Ishikawa (cell line): ENCODE measurements around the gene PKD1.

Source experiments
- CEBPB ChIP-seq: IDR thresholded peaks from 2 replicates; pipeline ENCODE4 v1.6.1; 2012
- CREB1 ChIP-seq: IDR thresholded peaks from 2 replicates; pipeline ENCODE4 v1.6.1; 2012; ENCODE audit warnings: low read depth
- EGR1 ChIP-seq: IDR thresholded peaks from 2 replicates; pipeline ENCODE4 v1.6.1; 2012
- EP300 ChIP-seq: IDR thresholded peaks from 2 replicates; pipeline ENCODE4 v1.6.1; 2012; ENCODE audit warnings: borderline replicate concordance
- FOXM1 ChIP-seq: IDR thresholded peaks from 2 replicates; pipeline ENCODE4 v1.6.1; 2012; ENCODE audit warnings: low read depth, borderline replicate concordance
- NFIC ChIP-seq: IDR thresholded peaks from 2 replicates; pipeline ENCODE4 v1.6.1; 2012
- RAD21 ChIP-seq: IDR thresholded peaks from 2 replicates; pipeline ENCODE4 v1.6.1; 2012; ENCODE audit warnings: low read depth
- TAF1 ChIP-seq: IDR thresholded peaks from 2 replicates; pipeline ENCODE4 v1.6.1; 2012; ENCODE audit warnings: low read depth, mild to moderate bottlenecking
- TCF12 ChIP-seq: IDR thresholded peaks from 2 replicates; pipeline ENCODE4 v1.6.1; 2012; ENCODE audit warnings: low read depth
- TEAD4 ChIP-seq: IDR thresholded peaks from 2 replicates; pipeline ENCODE4 v1.6.1; 2012
- YY1 ChIP-seq: IDR thresholded peaks from 2 replicates; pipeline ENCODE4 v1.6.1; 2012; ENCODE audit warnings: low read depth
- ZBTB7A ChIP-seq: IDR thresholded peaks from 2 replicates; pipeline ENCODE4 v1.6.1; 2012; ENCODE audit warnings: low read depth
- TF ChIP-seq, protein P1 (sequence below): IDR thresholded peaks from 2 replicates; pipeline ENCODE4 v1.6.1; 2012
- TF ChIP-seq, protein P2 (sequence below): IDR thresholded peaks from 2 replicates; pipeline ENCODE4 v1.6.1; 2012; ENCODE audit warnings: low read depth, mild to moderate bottlenecking
- TF ChIP-seq, protein P3 (sequence below): IDR thresholded peaks from 2 replicates; pipeline ENCODE4 v1.6.1; 2012

The PKD1 gene

DNA sequence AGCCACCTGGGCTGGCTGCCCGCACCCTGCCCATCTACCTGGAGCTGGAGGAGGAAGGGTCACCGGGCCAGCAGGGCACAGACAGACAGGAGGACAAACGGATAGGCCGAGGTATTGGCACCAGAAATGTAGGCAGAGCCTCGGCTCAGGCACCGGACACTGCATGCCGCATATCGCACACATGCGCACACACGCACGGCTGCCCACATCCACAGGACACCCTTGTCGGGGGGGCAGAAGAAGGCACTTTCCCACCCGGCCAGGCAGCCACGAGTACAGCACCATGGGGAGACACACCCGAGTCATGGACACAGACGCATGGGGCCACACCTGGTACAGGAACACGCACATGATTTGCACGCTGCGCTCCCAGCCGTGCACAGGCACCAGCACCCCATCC, 46.3 kb upstream of the PKD1 start:
- TF ChIP-seq EGR1: no peak
- TF ChIP-seq, protein P1, sequence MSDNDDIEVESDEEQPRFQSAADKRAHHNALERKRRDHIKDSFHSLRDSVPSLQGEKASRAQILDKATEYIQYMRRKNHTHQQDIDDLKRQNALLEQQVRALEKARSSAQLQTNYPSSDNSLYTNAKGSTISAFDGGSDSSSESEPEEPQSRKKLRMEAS: no peak
- TF ChIP-seq, protein P2, sequence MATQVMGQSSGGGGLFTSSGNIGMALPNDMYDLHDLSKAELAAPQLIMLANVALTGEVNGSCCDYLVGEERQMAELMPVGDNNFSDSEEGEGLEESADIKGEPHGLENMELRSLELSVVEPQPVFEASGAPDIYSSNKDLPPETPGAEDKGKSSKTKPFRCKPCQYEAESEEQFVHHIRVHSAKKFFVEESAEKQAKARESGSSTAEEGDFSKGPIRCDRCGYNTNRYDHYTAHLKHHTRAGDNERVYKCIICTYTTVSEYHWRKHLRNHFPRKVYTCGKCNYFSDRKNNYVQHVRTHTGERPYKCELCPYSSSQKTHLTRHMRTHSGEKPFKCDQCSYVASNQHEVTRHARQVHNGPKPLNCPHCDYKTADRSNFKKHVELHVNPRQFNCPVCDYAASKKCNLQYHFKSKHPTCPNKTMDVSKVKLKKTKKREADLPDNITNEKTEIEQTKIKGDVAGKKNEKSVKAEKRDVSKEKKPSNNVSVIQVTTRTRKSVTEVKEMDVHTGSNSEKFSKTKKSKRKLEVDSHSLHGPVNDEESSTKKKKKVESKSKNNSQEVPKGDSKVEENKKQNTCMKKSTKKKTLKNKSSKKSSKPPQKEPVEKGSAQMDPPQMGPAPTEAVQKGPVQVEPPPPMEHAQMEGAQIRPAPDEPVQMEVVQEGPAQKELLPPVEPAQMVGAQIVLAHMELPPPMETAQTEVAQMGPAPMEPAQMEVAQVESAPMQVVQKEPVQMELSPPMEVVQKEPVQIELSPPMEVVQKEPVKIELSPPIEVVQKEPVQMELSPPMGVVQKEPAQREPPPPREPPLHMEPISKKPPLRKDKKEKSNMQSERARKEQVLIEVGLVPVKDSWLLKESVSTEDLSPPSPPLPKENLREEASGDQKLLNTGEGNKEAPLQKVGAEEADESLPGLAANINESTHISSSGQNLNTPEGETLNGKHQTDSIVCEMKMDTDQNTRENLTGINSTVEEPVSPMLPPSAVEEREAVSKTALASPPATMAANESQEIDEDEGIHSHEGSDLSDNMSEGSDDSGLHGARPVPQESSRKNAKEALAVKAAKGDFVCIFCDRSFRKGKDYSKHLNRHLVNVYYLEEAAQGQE: no peak
- TF ChIP-seq RAD21: no peak
- TF ChIP-seq CEBPB: no peak
- TF ChIP-seq EP300: no peak
- TF ChIP-seq, protein P3, sequence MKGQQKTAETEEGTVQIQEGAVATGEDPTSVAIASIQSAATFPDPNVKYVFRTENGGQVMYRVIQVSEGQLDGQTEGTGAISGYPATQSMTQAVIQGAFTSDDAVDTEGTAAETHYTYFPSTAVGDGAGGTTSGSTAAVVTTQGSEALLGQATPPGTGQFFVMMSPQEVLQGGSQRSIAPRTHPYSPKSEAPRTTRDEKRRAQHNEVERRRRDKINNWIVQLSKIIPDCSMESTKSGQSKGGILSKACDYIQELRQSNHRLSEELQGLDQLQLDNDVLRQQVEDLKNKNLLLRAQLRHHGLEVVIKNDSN: no peak
- no peak for TF ChIP-seq CREB1
- no peak for TF ChIP-seq TEAD4
- TF ChIP-seq TCF12: no peak
- no peak for TF ChIP-seq NFIC
- TF ChIP-seq TAF1: no peak
- TF ChIP-seq ZBTB7A: no peak
- no peak for TF ChIP-seq FOXM1
- TF ChIP-seq YY1: no peak

DNA sequence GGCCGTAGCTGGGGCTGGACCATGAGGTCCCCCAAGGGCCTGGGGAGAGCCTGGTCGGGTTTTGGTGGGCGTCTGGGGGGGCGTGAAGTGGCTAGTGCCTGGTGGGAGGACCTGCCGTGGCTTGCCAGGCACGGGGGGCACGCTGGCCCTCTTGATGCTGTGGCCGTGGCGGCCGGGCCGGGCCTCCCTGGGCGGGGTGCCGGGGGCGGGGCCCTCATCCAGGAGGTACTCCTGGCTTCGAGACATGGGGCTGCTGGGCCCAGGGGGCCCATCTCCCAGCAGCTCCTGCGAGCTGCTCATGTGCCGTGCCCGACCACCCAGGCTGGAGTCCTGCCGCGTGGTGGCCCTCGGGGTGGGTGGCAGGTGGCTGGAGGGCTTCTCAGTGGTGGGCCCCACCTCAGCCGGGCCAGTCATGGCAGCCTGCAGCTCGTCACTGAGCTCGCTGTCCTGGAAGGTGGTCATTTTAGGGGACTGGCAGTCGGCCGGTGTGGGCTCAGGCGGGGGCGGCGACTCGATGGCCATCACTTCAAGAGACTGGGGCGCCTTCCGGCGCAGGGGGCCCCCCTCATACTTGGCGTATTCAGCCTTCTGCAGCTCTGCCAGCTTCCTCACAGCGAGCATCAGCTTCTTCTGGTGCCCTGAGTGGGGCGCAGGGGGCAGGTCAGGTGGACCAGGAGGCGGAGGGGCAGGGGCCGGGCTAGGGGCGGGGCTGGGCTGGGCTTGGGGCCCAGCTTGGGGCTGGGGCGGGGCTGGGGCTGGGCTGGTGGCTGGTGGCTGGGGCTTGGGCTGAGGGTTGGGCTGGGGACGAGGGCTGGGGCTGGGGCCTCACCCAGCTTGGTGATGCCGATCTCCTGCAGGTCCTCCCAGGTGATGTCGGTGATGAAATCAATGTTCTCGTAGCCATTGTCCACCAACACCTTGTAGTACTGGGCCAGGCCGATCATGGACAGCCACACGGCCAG, 45.5 kb upstream of the PKD1 start:
- TF ChIP-seq YY1: no peak
- TF ChIP-seq, protein P3: 0 out of 2 replicates have a peak, but pooled peaks have one; percentile 3

DNA sequence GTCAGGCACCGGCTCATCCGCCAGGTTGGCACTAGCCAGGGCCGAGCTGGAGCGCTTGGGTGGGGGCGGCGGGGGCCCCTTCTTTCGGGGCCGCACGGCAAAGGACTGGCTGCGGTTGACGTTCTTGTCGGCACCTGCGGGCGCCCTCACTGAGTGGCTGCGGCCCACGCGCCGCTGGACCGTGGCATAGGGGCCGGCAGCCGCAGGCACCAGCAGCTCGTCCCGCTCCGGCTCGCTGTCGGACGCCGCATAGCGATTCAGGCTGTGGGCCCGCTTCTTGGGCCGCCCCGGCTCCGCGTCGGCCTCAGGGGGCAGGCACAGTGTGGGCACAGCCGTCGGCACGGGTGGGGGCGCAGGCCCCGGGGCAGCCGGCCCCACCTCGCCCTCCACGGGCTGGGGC, 44.8 kb upstream of the PKD1 start:
- no peak for TF ChIP-seq EP300
- TF ChIP-seq EGR1: no peak
- TF ChIP-seq TEAD4: no peak
- no peak for TF ChIP-seq ZBTB7A
- TF ChIP-seq RAD21: no peak
- TF ChIP-seq FOXM1: no peak
- no peak for TF ChIP-seq NFIC
- no peak for TF ChIP-seq CEBPB
- TF ChIP-seq, protein P3: no peak
- TF ChIP-seq TCF12: no peak
- TF ChIP-seq, protein P2: no peak
- no peak for TF ChIP-seq YY1
- TF ChIP-seq, protein P1: no peak
- TF ChIP-seq CREB1: no peak
- no peak for TF ChIP-seq TAF1

DNA sequence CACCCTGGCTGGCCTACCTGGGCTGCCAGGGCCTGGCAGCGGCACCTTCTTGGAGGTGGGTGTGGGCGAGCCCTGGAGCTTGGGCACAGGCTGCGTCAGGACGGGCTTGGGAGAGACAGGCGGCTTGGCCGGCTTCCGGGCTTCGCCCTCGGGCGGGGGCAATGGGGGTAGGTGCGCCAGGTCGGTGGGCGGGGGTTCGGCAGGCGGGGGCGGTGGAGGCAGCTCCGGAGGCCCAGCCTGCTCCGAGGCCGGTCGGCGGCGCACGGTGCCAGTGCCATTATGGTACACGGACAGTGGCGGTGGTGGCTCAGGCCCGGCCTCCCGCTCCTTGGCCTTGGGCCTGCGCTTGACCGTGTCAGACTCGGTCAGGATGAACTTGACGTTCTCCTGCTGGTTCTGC, 43.9 kb upstream of the PKD1 start:
- TF ChIP-seq ZBTB7A (0 out of 2 replicates have a peak, but pooled peaks have one; percentile 3), FOXM1 (no peak)

DNA sequence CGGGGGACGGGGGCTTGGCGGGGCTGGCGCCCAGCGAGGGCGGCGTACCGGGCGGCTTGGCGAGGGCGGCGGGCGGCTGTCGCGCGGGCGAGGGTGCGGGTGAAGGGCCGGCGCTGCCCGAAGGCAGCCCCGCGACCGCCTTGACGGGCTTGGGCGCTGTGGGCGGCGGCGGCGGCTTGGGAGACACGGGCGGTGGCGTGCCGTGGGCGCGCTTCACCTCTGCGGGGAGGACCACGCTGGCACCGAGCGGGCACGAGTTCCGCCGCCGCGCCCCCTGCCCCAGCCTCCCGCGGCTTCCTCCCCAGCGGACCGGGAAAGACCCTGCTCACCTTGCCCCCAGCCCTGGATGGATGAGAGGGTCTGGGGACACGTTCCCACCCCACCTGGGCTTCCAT, 43.4 kb upstream of the PKD1 start:
- TF ChIP-seq ZBTB7A (0 out of 2 replicates have a peak, but pooled peaks have one; percentile 21), CEBPB (no peak)
